GM23248 (cell line): ENCODE measurements around the gene POU3F3.

Source experiments
- EZH2 ChIP-seq: fragments of 200-600 bp; sonication (generic); IDR thresholded peaks from 2 replicates; pipeline ENCODE4 v1.6.1; 2018; ENCODE audit warnings: antibody characterized with exemption, mild to moderate bottlenecking; ENCODE audit not compliant: insufficient read depth, poor library complexity, severe bottlenecking
- EZH2phosphoT487 ChIP-seq: fragments of 200-600 bp; sonication (generic); IDR thresholded peaks from 2 replicates; pipeline ENCODE4 v1.6.1; 2018; ENCODE audit warnings: antibody characterized with exemption, moderate library complexity, mild to moderate bottlenecking, low read depth; ENCODE audit not compliant: insufficient read depth

DNA sequence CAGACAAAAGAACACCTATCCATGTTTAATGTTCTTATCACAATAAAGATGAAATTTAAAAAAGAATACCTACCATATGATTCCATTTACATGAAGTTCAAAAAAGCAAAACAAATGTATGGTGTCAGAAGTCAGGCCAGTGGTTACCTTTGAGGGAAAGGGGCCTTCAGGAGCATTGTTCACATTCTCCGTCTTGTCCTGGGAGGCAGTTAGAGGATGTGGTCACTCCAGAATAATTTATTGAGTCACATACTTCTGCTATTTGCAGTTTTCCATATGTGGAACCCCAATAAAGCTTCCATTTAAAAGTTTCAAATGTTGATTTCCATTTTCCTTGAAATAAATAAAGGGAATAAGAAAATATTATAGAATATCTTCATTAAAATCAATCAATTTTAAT lies 41.6 kb upstream of the POU3F3 start:
- TF ChIP-seq EZH2phosphoT487 (no peak), EZH2 (no peak)
